Renal cortex interstitium (tissue), 15 donors: Measurements from ENCODE around the gene ECHS1. TPM values are rescaled to one million over a fixed set of nuclear protein-coding genes. Genes with fewer than 3 reads are reported as not detected.
"Not testable (repeated sequence)": the region's sequence is repeated elsewhere in the genome, so short reads cannot be mapped to it uniquely, and the experiment has no call there.

Experiments
- DNase-seq, 11 donors: peaks; one replicate each; pipeline ENCODE4 v3.0.0-alpha.2; 2013; ENCODE audit warnings: low read depth in 9 of 11, low spot score in 4 of 11; ENCODE audit errors: extremely low read depth in 1 of 11
- long read RNA-seq, 16 experiments: transcript quantifications; one replicate each; lab custom pipeline, GENCODE V29; 2026
- polyA plus RNA-seq, 3 donors: library from polyadenylated mRNA; unstranded; fragments of 120-200 nt; gene quantifications; one replicate each; pipeline ENCODE4 v1.2.1, GENCODE V29; 2013; ENCODE audit not compliant: insufficient read length in 3 of 3

The ECHS1 gene
- 100 to 1,000 TPM; 135 to 149 (median 139) TPM for polyA plus RNA-seq
- long read RNA-seq, donor 1, transcript ECHS1-201 (8 exons, 1,617 nt): major isoform, 68 of 99 reads
- long read RNA-seq, donor 1, partial matches to known transcripts: 31 of 99 reads
- long read RNA-seq, donor 1, other reads (novel, unspliced or antisense): 0 of 99 reads
- long read RNA-seq, donor 2, transcript ECHS1-201 (8 exons, 1,617 nt): major isoform, 67 of 101 reads
- long read RNA-seq, donor 2, partial matches to known transcripts: 34 of 101 reads
- long read RNA-seq, donor 2, other reads (novel, unspliced or antisense): 0 of 101 reads
- long read RNA-seq, donor 3, transcript ECHS1-201 (8 exons, 1,617 nt): major isoform, 120 of 153 reads
- long read RNA-seq, donor 3, partial matches to known transcripts: 33 of 153 reads
- long read RNA-seq, donor 3, other reads (novel, unspliced or antisense): 0 of 153 reads
- long read RNA-seq, donor 4, transcript ECHS1-201 (8 exons, 1,617 nt): major isoform, 78 of 103 reads
- long read RNA-seq, donor 4, partial matches to known transcripts: 25 of 103 reads
- long read RNA-seq, donor 4, other reads (novel, unspliced or antisense): 0 of 103 reads
- long read RNA-seq, donor 5: 0 reads
- long read RNA-seq, donor 6, transcript ECHS1-201 (8 exons, 1,617 nt): major isoform, 62 of 87 reads
- long read RNA-seq, donor 6, partial matches to known transcripts: 25 of 87 reads
- long read RNA-seq, donor 6, other reads (novel, unspliced or antisense): 0 of 87 reads
- long read RNA-seq, donor 7, transcript ECHS1-201 (8 exons, 1,617 nt): major isoform, 109 of 156 reads
- long read RNA-seq, donor 7, partial matches to known transcripts: 47 of 156 reads
- long read RNA-seq, donor 7, other reads (novel, unspliced or antisense): 0 of 156 reads
- long read RNA-seq, donor 8, transcript ECHS1-201 (8 exons, 1,617 nt): major isoform, 164 of 267 reads
- long read RNA-seq, donor 8, partial matches to known transcripts: 98 of 267 reads
- long read RNA-seq, donor 8, other reads (novel, unspliced or antisense): 5 of 267 reads
- long read RNA-seq, donor 9, transcript ECHS1-201 (8 exons, 1,617 nt): major isoform, 75 of 104 reads
- long read RNA-seq, donor 9, partial matches to known transcripts: 29 of 104 reads
- long read RNA-seq, donor 9, other reads (novel, unspliced or antisense): 0 of 104 reads
- long read RNA-seq, donor 10, transcript ECHS1-201 (8 exons, 1,617 nt): major isoform, 82 of 111 reads
- long read RNA-seq, donor 10, partial matches to known transcripts: 29 of 111 reads
- long read RNA-seq, donor 10, other reads (novel, unspliced or antisense): 0 of 111 reads
- long read RNA-seq, donor 11, transcript ECHS1-201 (8 exons, 1,617 nt): major isoform, 75 of 81 reads
- long read RNA-seq, donor 11, partial matches to known transcripts: 6 of 81 reads
- long read RNA-seq, donor 11, other reads (novel, unspliced or antisense): 0 of 81 reads
- long read RNA-seq, donor 12, transcript ECHS1-201 (8 exons, 1,617 nt): major isoform, 26 of 26 reads
- long read RNA-seq, donor 12, partial matches to known transcripts: 0 of 26 reads
- long read RNA-seq, donor 12, other reads (novel, unspliced or antisense): 0 of 26 reads
- long read RNA-seq, donor 13: 0 reads
- long read RNA-seq, donor 14, transcript ECHS1-201 (8 exons, 1,617 nt): major isoform, 57 of 57 reads
- long read RNA-seq, donor 14, partial matches to known transcripts: 0 of 57 reads
- long read RNA-seq, donor 14, other reads (novel, unspliced or antisense): 0 of 57 reads
- long read RNA-seq, donor 15, transcript ECHS1-201 (8 exons, 1,617 nt): major isoform, 49 of 68 reads
- long read RNA-seq, donor 15, partial matches to known transcripts: 19 of 68 reads
- long read RNA-seq, donor 15, other reads (novel, unspliced or antisense): 0 of 68 reads
- long read RNA-seq, donor 16, transcript ECHS1-201 (8 exons, 1,617 nt): major isoform, 252 of 763 reads
- long read RNA-seq, donor 16, partial matches to known transcripts: 365 of 763 reads
- long read RNA-seq, donor 16, other reads (novel, unspliced or antisense): 146 of 763 reads

GRCh38 chr10:133373174-133374090, at the start of gene ECHS1:
ECHS1 (minus strand) TSS chr10:133373354; CDS start chr10:133373333, 21 bp downstream.
- DNase-seq: peak; percentile 78 to 96 (median 92)

- DNase-seq: no peak
Observed at GRCh38 chr10:133422223-133422806, 49.2 kb upstream of the ECHS1 start.

- no peak for DNase-seq
Observed at GRCh38 chr10:133421336-133422222, 48.4 kb upstream of the ECHS1 start.

DNA sequence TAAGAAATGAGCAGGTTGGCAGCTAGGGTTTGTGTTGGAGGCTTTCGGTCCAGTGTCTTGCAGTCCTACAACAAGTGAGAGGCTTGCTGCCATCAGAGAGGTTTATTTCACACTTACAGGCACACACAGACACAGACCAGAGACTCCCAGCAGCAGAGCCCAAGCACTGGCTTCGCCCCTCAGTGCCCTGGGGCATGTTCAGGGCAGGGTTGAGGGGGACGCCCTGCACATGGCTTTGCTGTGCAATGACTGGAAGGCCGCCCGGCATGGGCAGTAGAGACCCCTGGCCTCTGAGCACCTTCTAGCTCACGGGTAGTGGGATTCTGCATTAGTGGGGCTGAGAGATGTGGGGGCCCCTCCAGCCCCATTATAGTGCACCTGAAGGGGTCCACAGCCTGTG, 47.4 kb upstream of the ECHS1 start:
- DNase-seq: no peak

GRCh38 chr10:133420028-133420427, 46.9 kb upstream of the ECHS1 start:
- no peak for DNase-seq

GRCh38 chr10:133419211-133419950, 46.2 kb upstream of the ECHS1 start:
- DNase-seq: no peak

DNA sequence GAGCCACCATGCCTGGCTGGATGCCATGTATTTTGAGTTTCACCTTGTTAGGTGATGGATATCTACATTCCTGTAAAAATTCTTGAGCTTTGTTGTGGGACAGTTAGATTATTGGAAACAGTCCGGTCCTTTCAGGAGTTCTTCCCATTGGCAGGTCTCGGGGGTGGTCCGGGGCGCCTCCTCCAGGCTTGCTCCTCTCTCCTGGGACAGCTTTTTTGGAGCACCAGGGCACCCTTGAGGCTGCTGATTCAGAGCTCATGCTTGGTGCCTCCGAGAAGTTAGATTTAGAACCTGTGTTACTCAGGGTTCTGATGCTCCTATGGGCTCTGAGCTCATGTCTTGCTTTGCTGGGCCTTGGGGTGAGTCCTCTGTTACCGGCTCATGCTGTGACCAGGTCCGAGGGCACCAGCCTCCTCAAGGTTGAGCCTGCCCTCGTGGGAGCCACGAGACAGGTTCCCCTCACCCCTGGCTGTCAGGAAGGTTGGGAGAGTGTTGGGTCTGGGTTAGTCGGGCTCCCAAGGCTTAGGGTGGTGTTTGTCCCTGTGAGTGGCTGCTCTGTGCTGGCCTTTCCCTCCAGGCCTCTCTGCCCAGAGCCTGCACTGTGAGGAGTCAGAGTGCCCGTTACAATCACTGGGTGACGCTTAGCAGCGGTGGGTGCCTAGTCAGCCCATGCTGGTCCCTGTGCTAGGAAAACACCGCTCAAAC, 45.3 kb upstream of the ECHS1 start:
- DNase-seq: no peak

- no peak for DNase-seq
Observed at GRCh38 chr10:133415752-133416151, 42.6 kb upstream of the ECHS1 start.

- not testable (repeated sequence) for DNase-seq
Observed at GRCh38 chr10:133414401-133414800, 41.2 kb upstream of the ECHS1 start.

GRCh38 chr10:133412381-133412711, 39.2 kb upstream of the ECHS1 start:
- DNase-seq: no peak

DNA sequence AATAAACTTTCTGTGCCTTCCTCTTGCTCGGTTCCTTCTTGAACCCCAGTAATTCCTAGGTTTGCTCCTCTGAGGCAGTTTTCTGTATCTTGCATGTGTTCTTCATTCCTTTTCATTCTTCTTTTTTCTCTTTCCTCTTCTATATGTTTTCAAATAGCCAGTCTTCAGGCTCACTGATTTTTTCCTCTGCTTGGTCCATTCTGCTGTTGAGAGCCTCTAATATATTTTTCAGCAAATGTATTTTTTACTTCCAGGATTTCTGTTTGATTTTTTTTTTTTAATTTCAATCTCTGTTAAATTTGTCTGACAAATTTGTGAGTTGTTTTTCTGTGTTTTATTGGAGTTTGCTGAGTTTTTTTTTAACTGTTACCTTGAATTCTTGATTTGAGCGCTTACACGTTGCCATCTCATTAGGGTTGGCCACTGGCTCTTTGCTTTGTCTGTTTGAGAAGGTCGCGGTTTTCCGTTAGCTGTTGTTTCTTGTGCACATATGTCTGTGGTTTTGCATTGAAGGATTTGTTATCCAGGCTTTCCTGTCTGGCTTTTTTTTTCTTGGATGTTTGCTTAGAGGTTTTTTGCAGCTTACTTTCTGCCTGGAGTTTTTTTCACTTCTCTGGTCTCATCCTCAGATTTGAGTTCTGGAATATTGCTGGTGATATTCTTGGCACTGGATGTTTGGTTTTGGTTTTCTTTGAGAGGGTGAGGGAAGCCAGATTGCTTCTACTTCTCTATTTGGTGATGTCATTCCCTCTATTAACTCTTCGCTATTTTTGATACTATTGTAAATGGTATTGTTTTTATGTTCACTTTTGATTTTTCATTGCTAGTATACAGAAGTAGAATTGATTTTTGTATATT, 38.6 kb upstream of the ECHS1 start:
- no peak for DNase-seq

DNA sequence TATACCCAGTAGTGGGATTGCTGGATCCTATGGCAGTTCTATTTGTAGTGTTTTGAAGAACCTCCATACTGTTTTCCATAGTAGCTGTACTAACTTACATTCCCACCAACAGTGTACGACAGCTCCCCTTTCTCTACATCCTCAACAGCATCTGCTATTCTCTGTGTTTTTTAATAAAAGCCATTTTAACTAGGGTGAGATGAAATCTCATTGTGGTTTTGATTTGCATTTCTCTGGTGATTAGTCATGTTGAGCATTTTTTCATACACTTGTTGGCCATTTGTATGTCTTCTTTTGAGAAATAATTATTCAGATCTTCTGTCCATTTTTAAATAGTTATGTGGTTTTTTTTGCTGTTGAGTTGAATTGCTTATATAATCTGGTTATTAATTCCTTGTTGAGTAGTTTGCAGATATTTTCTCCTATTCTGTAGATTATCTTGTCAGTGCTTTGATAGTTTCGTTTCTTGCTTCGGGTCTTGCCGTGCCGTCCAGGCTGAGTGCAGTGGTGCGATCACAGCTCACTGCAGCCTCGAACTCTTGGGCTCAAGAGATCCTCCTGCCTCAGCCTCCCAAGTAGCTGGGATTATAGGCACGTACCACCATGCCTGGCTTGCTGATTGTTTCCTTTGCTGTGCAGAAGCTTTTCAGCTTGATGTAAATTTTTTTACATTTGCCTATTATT, 32.8 kb upstream of the ECHS1 start:
- no peak for DNase-seq

DNA sequence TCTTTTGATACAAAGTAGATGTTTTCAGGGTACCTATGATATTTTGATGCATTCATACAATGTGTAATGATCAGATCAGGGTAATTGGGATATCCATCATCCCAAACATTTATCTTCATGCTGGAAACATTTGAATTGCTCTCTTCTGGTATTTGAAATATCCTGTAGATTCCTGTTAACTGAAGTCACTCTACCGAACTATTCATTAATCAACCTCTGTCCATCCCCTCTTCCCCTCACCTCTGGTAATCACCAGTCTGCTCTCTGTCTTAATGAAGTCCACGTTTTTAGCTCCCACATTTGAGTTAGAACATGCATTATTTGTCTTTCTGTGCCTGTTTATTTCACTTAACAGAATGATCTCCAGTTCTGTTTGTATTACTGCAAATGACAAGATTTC, 32.1 kb upstream of the ECHS1 start:
- DNase-seq: no peak
